GM23338 (cell line): ENCODE measurements around the gene SEZ6. TPM values are rescaled to one million over a fixed set of nuclear protein-coding genes. Genes with fewer than 3 reads are reported as not detected.

Experiments
- ATAC-seq: fragments of 200-7000 bp; cut with Tn5 transposase; 3 replicates; pipeline ENCODE4 v1.9.1; 2020
- DNase-seq: peaks from one replicate; pipeline ENCODE4 v3.0.0-alpha.2; 2015; ENCODE audit warnings: low spot score
- H2AFZ ChIP-seq: fragments of 200-600 bp; sonication (generic); 2 replicates; pipeline ENCODE4 v1.8.0; 2016; ENCODE audit warnings: antibody characterized with exemption, mild to moderate bottlenecking, moderate library complexity
- H3F3A ChIP-seq: fragments of 200-600 bp; sonication (generic); replicated peaks from 2 replicates; pipeline ENCODE4 v1.8.0; 2017; ENCODE audit warnings: antibody characterized with exemption, mixed run types, low read depth
- H3K27ac ChIP-seq: fragments of 200-600 bp; sonication (generic); 2 replicates; pipeline ENCODE4 v1.6.1; 2016; ENCODE audit warnings: low read depth
- H3K27me3 ChIP-seq: fragments of 200-600 bp; sonication (generic); 2 replicates; pipeline ENCODE4 v1.8.0; 2016; ENCODE audit warnings: mild to moderate bottlenecking, mixed run types, moderate library complexity; ENCODE audit not compliant: insufficient read depth
- H3K36me3 ChIP-seq: fragments of 200-600 bp; sonication (generic); 2 replicates; pipeline ENCODE4 v1.8.0; 2016; ENCODE audit warnings: mild to moderate bottlenecking; ENCODE audit not compliant: insufficient read depth
- H3K4me1 ChIP-seq: fragments of 200-600 bp; sonication (generic); 2 replicates; pipeline ENCODE4 v1.8.0; 2016; ENCODE audit warnings: mild to moderate bottlenecking, moderate library complexity; ENCODE audit not compliant: insufficient read depth
- H3K4me2 ChIP-seq: fragments of 200-600 bp; sonication (generic); 2 replicates; pipeline ENCODE4 v1.7.1; 2017; ENCODE audit warnings: mixed run types
- H3K4me3 ChIP-seq: fragments of 200-600 bp; sonication (generic); 2 replicates; pipeline ENCODE4 v1.6.1; 2016; ENCODE audit warnings: mixed run types
- H3K79me2 ChIP-seq: fragments of 200-600 bp; sonication (generic); replicated peaks from 2 replicates; pipeline ENCODE4 v1.8.0; 2017; ENCODE audit warnings: mild to moderate bottlenecking; ENCODE audit not compliant: insufficient read depth
- H3K9me2 ChIP-seq: fragments of 200-600 bp; sonication (generic); 2 replicates; pipeline ENCODE4 v1.8.0; 2017; ENCODE audit not compliant: insufficient read depth
- H4K20me1 ChIP-seq: fragments of 200-600 bp; sonication (generic); replicated peaks from 2 replicates; pipeline ENCODE4 v1.8.0; 2017; ENCODE audit warnings: mild to moderate bottlenecking; ENCODE audit not compliant: insufficient read depth
- H3K27ac Mint-ChIP-seq: 2 replicates; pipeline ENCODE4 v1.8.0; 2020; ENCODE audit warnings: inconsistent platforms, mild to moderate bottlenecking, moderate library complexity, mixed read lengths
- H3K27me3 Mint-ChIP-seq: 3 replicates; pipeline ENCODE4 v1.8.0; 2022; ENCODE audit warnings: low read depth, mild to moderate bottlenecking, moderate library complexity, mixed read lengths, inconsistent platforms; ENCODE audit not compliant: insufficient read depth, poor library complexity
- H3K36me3 Mint-ChIP-seq: 3 replicates; pipeline ENCODE4 v1.8.0; 2021; ENCODE audit warnings: low read depth, mild to moderate bottlenecking, inconsistent platforms, moderate library complexity, mixed read lengths
- H3K4me1 Mint-ChIP-seq: 3 replicates; pipeline ENCODE4 v1.8.0; 2020; ENCODE audit warnings: mild to moderate bottlenecking, inconsistent platforms, mixed read lengths
- H3K4me3 Mint-ChIP-seq: 3 replicates; pipeline ENCODE4 v1.8.0; 2021; ENCODE audit warnings: moderate library complexity, mild to moderate bottlenecking, inconsistent platforms, mixed read lengths
- H3K9me3 Mint-ChIP-seq: 3 replicates; pipeline ENCODE4 v1.8.0; 2020; ENCODE audit warnings: moderate library complexity, mild to moderate bottlenecking, inconsistent platforms, mixed read lengths
- CREB1 ChIP-seq: fragments of 250-450 bp; sonication (Bioruptor Pico); IDR thresholded peaks from 2 replicates; pipeline ENCODE4 v1.5.0; 2020; ENCODE audit warnings: low read depth, mild to moderate bottlenecking, moderate library complexity
- ETS1 ChIP-seq: IDR thresholded peaks from 2 replicates; pipeline ENCODE4 v1.6.1; 2016; ENCODE audit warnings: antibody characterized with exemption
- EZH2phosphoT487 ChIP-seq: fragments of 200-600 bp; sonication (generic); IDR thresholded peaks from one replicate; pipeline ENCODE4 v1.8.1; 2018; ENCODE audit warnings: antibody characterized with exemption; ENCODE audit not compliant: unreplicated experiment
- NANOG ChIP-seq: IDR thresholded peaks from 2 replicates; pipeline ENCODE4 v1.6.1; 2016; ENCODE audit warnings: antibody characterized with exemption, borderline replicate concordance
- POLR2AphosphoS5 ChIP-seq: IDR thresholded peaks from 2 replicates; pipeline ENCODE4 v1.6.1; 2016; ENCODE audit warnings: antibody characterized with exemption, low read depth
- ZNF114 ChIP-seq: fragments of 250-450 bp; sonication (Bioruptor Pico); IDR thresholded peaks from 2 replicates; pipeline ENCODE4 v1.5.0; 2020; ENCODE audit warnings: mild to moderate bottlenecking, moderate library complexity
- ZNF331 ChIP-seq: fragments of 250-450 bp; sonication (Bioruptor Pico); IDR thresholded peaks from 2 replicates; pipeline ENCODE4 v1.5.0; 2020; ENCODE audit warnings: low read depth, mild to moderate bottlenecking, moderate library complexity
- polyA plus RNA-seq: library from polyadenylated mRNA; unstranded; fragments of >200 nt; fragmentation: Nextera tagmentation; extraction: Ambion mirVana; gene quantifications from 2 replicates; pipeline ENCODE4 v1.2.1, GENCODE V29; 2016
- total RNA-seq: library from RNA; depleted of rRNA; stranded (reverse); fragments of >200 nt; shearing (Covaris generic); gene quantifications from 2 replicates; pipeline ENCODE4 v1.2.3, GENCODE V29; 2014
- TF ChIP-seq, protein P1 (sequence below): fragments of 250-450 bp; sonication (Bioruptor Pico); IDR thresholded peaks from 2 replicates; pipeline ENCODE4 v1.5.0; 2020; ENCODE audit warnings: mild to moderate bottlenecking, moderate library complexity

SEZ6 gene
- total and polyA plus RNA-seq, 2 experiments from 2014 or later = 1.0 to 6.5 TPM

- H3K9me3 Mint-ChIP-seq = no peaks in the 10 kb centered on the region
- no peak overlapping the region for H3K27ac ChIP-seq
- H3K36me3 Mint-ChIP-seq = no peaks in the 10 kb centered on the region
Observed at GRCh38 chr17:29012535-29012934, 6.7 kb upstream of the SEZ6 start.

DNA sequence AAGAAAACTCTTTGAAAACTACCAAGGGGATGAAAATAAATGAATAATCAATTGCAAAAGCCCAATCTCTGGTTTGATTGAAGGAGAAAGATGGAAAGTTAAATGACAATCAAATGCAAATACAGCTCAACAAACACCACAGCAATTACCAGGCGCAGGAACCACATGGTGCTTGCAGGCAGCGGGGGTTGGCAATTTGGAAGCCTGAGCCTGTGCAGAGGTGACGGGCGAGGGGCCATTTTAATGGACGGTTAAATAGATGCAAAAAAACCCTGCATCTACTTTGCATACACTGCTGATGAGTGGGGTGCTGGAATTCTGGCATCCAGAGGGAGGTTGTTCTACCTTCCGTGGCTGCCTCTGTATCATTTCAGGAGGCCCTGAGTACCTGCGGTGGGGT lies 4.8 kb upstream of the SEZ6 start:
- H3K27me3 ChIP-seq = peaks cover 27% of the 10 kb centered on the region
- no peaks in the 10 kb centered on the region for H3K79me2 ChIP-seq
- no peak overlapping the region for H2AFZ ChIP-seq
- Mint-ChIP-seq H3K27ac (no peak overlapping the region; the same call in 1 of the 2 replicates), H3K4me3 (peak overlapping the region; percentile 5; the same call in 2 of the 3 replicates), H3K9me3 (no peaks in the 10 kb centered on the region), H3K27me3 (peaks cover 16% of the 10 kb centered on the region), H3K36me3 (no peaks in the 10 kb centered on the region), H3K4me1 (peaks cover 58% of the 10 kb centered on the region)
- no peaks in the 10 kb centered on the region for H4K20me1 ChIP-seq
- no peaks in the 10 kb centered on the region for H3K36me3 ChIP-seq
- H3K27ac ChIP-seq = no peak overlapping the region
- no peaks in the 10 kb centered on the region for H3F3A ChIP-seq
- DNase-seq (no peak), ATAC-seq (peak; percentile 14)
- TF ChIP-seq NANOG (peak; percentile 8; the same call in 1 of the 2 replicates), ZNF114 (no peak), POLR2AphosphoS5 (no peak), EZH2phosphoT487 (no peak), ZNF331 (CRISPR knock-in tag) (no peak), CREB1 (CRISPR knock-in tag) (no peak), ETS1 (no peak)
- TF ChIP-seq, protein P1, sequence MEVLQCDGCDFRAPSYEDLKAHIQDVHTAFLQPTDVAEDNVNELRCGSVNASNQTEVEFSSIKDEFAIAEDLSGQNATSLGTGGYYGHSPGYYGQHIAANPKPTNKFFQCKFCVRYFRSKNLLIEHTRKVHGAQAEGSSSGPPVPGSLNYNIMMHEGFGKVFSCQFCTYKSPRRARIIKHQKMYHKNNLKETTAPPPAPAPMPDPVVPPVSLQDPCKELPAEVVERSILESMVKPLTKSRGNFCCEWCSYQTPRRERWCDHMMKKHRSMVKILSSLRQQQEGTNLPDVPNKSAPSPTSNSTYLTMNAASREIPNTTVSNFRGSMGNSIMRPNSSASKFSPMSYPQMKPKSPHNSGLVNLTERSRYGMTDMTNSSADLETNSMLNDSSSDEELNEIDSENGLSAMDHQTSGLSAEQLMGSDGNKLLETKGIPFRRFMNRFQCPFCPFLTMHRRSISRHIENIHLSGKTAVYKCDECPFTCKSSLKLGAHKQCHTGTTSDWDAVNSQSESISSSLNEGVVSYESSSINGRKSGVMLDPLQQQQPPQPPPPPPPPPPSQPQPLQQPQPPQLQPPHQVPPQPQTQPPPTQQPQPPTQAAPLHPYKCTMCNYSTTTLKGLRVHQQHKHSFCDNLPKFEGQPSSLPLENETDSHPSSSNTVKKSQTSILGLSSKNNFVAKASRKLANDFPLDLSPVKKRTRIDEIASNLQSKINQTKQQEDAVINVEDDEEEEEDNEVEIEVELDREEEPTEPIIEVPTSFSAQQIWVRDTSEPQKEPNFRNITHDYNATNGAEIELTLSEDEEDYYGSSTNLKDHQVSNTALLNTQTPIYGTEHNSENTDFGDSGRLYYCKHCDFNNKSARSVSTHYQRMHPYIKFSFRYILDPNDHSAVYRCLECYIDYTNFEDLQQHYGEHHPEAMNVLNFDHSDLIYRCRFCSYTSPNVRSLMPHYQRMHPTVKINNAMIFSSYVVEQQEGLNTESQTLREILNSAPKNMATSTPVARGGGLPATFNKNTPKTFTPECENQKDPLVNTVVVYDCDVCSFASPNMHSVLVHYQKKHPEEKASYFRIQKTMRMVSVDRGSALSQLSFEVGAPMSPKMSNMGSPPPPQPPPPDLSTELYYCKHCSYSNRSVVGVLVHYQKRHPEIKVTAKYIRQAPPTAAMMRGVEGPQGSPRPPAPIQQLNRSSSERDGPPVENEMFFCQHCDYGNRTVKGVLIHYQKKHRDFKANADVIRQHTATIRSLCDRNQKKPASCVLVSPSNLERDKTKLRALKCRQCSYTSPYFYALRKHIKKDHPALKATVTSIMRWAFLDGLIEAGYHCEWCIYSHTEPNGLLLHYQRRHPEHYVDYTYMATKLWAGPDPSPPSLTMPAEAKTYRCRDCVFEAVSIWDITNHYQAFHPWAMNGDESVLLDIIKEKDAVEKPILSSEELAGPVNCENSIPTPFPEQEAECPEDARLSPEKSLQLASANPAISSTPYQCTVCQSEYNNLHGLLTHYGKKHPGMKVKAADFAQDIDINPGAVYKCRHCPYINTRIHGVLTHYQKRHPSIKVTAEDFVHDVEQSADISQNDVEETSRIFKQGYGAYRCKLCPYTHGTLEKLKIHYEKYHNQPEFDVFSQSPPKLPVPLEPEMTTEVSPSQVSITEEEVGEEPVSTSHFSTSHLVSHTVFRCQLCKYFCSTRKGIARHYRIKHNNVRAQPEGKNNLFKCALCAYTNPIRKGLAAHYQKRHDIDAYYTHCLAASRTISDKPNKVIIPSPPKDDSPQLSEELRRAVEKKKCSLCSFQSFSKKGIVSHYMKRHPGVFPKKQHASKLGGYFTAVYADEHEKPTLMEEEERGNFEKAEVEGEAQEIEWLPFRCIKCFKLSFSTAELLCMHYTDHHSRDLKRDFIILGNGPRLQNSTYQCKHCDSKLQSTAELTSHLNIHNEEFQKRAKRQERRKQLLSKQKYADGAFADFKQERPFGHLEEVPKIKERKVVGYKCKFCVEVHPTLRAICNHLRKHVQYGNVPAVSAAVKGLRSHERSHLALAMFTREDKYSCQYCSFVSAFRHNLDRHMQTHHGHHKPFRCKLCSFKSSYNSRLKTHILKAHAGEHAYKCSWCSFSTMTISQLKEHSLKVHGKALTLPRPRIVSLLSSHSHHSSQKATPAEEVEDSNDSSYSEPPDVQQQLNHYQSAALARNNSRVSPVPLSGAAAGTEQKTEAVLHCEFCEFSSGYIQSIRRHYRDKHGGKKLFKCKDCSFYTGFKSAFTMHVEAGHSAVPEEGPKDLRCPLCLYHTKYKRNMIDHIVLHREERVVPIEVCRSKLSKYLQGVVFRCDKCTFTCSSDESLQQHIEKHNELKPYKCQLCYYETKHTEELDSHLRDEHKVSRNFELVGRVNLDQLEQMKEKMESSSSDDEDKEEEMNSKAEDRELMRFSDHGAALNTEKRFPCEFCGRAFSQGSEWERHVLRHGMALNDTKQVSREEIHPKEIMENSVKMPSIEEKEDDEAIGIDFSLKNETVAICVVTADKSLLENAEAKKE (CRISPR knock-in tag) = no peak
- H3K4me3 ChIP-seq = no peak overlapping the region
- H3K4me1 ChIP-seq = peaks cover 57% of the 10 kb centered on the region
- peak overlapping the region; percentile 7 for H3K4me2 ChIP-seq
- H3K9me2 ChIP-seq = 0 out of 2 replicates have a peak, but pooled peaks cover 4% of the 10 kb centered on the region

More at GRCh38 chr17:29012535-29012934, 6.7 kb upstream of the SEZ6 start:
- Mint-ChIP-seq H3K4me1 (peaks cover 65% of the 10 kb centered on the region), H3K27ac (no peak overlapping the region), H3K27me3 (peaks cover 16% of the 10 kb centered on the region), H3K4me3 (no peak overlapping the region)
- Histone ChIP-seq H3K9me2 (0 out of 2 replicates have a peak, but pooled peaks cover 4% of the 10 kb centered on the region), H4K20me1 (no peaks in the 10 kb centered on the region), H3K79me2 (no peaks in the 10 kb centered on the region), H3K4me2 (no peak overlapping the region), H3K4me3 (no peak overlapping the region), H3K4me1 (peaks cover 60% of the 10 kb centered on the region), H3F3A (peaks cover 12% of the 10 kb centered on the region), H3K27me3 (peaks cover 10% of the 10 kb centered on the region; the same call in 1 of the 2 replicates), H3K36me3 (no peaks in the 10 kb centered on the region), H2AFZ (no peak overlapping the region)
- TF ChIP-seq ETS1 = no peak
- TF ChIP-seq CREB1 (CRISPR knock-in tag) = peak; percentile 47
- ATAC-seq (no peak), DNase-seq (no peak)
